H1 (cell line): Measurements from ENCODE around the gene GCH1. TPM values are rescaled to one million over a fixed set of nuclear protein-coding genes. Genes with fewer than 3 reads are reported as not detected.

Source experiments
- CTCF ChIA-PET: fragments of 300-600 bp; sonication (Branson Sonifier 250); formaldehyde crosslinking; loops from one replicate; lab custom pipeline; 2021; ENCODE audit not compliant: partially characterized antibody; lab: Charles Lee
- POLR2A ChIA-PET: fragments of 300-600 bp; sonication (Branson Sonifier 250); formaldehyde crosslinking; loops from one replicate; lab custom pipeline; 2021; ENCODE audit warnings: inconsistent platforms; ENCODE audit not compliant: partially characterized antibody; lab: Charles Lee
- DNase-seq, 2 experiments: peaks; one replicate each; pipeline versions ENCODE4 v3.0.0 to v3.0.0-alpha.2; 2010 to 2022; ENCODE audit warnings: low spot score in 2 of 2, low read depth in 1 of 2, mixed read lengths in 1 of 2
- FAIRE-seq: peaks from 2 replicates; lab custom pipeline; 2011; peaks lifted over from hg19 to GRCh38; lab: Jason Lieb, UNC
- H2AFZ ChIP-seq: 2 replicates; pipeline ENCODE4 v1.8.1; 2012; ENCODE audit warnings: low read length, inconsistent platforms
- H2AK5ac ChIP-seq: 2 replicates; pipeline ENCODE4 v1.6.1; 2013; ENCODE audit warnings: low read depth, low read length
- H2BK120ac ChIP-seq: replicated peaks from 2 replicates; pipeline ENCODE3; 2013; ENCODE audit warnings: low read depth, low read length, inconsistent platforms
- H2BK12ac ChIP-seq: 2 replicates; pipeline ENCODE4 v1.6.1; 2013; ENCODE audit warnings: low read depth, low read length
- H2BK15ac ChIP-seq: 2 replicates; pipeline ENCODE4 v1.6.1; 2013; ENCODE audit warnings: low read length
- H2BK20ac ChIP-seq: 2 replicates; pipeline ENCODE4 v1.6.1; 2013; ENCODE audit warnings: low read length
- H2BK5ac ChIP-seq: 2 replicates; pipeline ENCODE4 v1.6.1; 2013; ENCODE audit warnings: low read depth, low read length
- H3K14ac ChIP-seq: 2 replicates; pipeline ENCODE4 v1.6.1; 2013; ENCODE audit warnings: inconsistent platforms; ENCODE audit not compliant: insufficient read length
- H3K18ac ChIP-seq: 2 replicates; pipeline ENCODE4 v1.6.1; 2013; ENCODE audit warnings: low read length; ENCODE audit errors: extremely low read depth
- H3K23ac ChIP-seq: 2 replicates; pipeline ENCODE4 v1.6.1; 2013; ENCODE audit warnings: inconsistent platforms; ENCODE audit not compliant: insufficient read length
- H3K23me2 ChIP-seq: 2 replicates; pipeline ENCODE4 v1.6.1; 2013; ENCODE audit warnings: low read depth, low read length
- H3K27ac ChIP-seq: 2 replicates; pipeline ENCODE4 v1.6.1; 2011; ENCODE audit warnings: low read depth, low read length, inconsistent platforms
- H3K27me3 ChIP-seq, 4 experiments: replicated peaks in 1 of 4; 1 replicate in 1 of 4; 2 replicates in 3 of 4; pipeline versions ENCODE4 v1.6.1 to v1.8.1; 2011 to 2013; ENCODE audit warnings: low read length in 3 of 4, mild to moderate bottlenecking in 3 of 4, inconsistent platforms in 2 of 4, mixed read lengths in 2 of 4, moderate library complexity in 1 of 4; ENCODE audit not compliant: control insufficient read depth in 3 of 4, insufficient read depth in 3 of 4; ENCODE audit errors: extremely low read depth in 1 of 4
- H3K36me3 ChIP-seq, 4 experiments: 2 replicates each; pipeline versions ENCODE4 v1.6.1 to v1.8.1; 2011 to 2013; ENCODE audit warnings: mild to moderate bottlenecking in 4 of 4, low read length in 3 of 4, moderate library complexity in 2 of 4, control low read depth in 1 of 4, inconsistent platforms in 1 of 4; ENCODE audit not compliant: insufficient read depth in 4 of 4, control insufficient read depth in 2 of 4
- H3K4ac ChIP-seq: replicated peaks from 2 replicates; pipeline ENCODE3; 2013; ENCODE audit warnings: low read length, low read depth, mixed read lengths, inconsistent platforms; ENCODE audit not compliant: insufficient read length
- H3K4me1 ChIP-seq, 4 experiments: replicated peaks in 1 of 4; 1 replicate in 1 of 4; 2 replicates in 3 of 4; pipeline versions ENCODE4 v1.6.1 to v1.8.1; 2011 to 2013; ENCODE audit warnings: low read length in 3 of 4, inconsistent platforms in 2 of 4, mixed read lengths in 1 of 4; ENCODE audit not compliant: insufficient read depth in 4 of 4, control insufficient read depth in 3 of 4
- H3K4me2 ChIP-seq, 2 experiments: 2 replicates each; pipeline versions ENCODE4 v1.6.1 to v1.8.1; 2011 to 2013; ENCODE audit warnings: low read depth in 2 of 2, low read length in 2 of 2, control low read depth in 1 of 2, inconsistent platforms in 1 of 2, mild to moderate bottlenecking in 1 of 2; ENCODE audit not compliant: insufficient read depth in 1 of 2
- H3K4me3 ChIP-seq, 4 experiments: fragments of 200-600, 300-600 bp in 1 of 4; sonication (generic), shearing (Covaris generic), sonication (Bioruptor Twin) in 1 of 4; 2 replicates each; pipeline versions ENCODE4 v1.5.1 to v1.8.1; 2011 to 2016; ENCODE audit warnings: low read length in 4 of 4, low read depth in 3 of 4, control low read depth in 2 of 4, inconsistent platforms in 2 of 4, mild to moderate bottlenecking in 2 of 4, mixed read lengths in 1 of 4, moderate library complexity in 1 of 4; ENCODE audit not compliant: insufficient read depth in 2 of 4; ENCODE audit errors: extremely low read depth in 1 of 4
- H3K56ac ChIP-seq: replicated peaks from 2 replicates; pipeline ENCODE3; 2013; ENCODE audit warnings: low read depth, mild to moderate bottlenecking, mixed read lengths, low read length, inconsistent platforms; ENCODE audit not compliant: insufficient read length
- H3K79me1 ChIP-seq: 2 replicates; pipeline ENCODE4 v1.6.1; 2013; ENCODE audit warnings: low read depth, low read length, control low read depth
- H3K79me2 ChIP-seq, 2 experiments: 2 replicates each; pipeline versions ENCODE4 v1.6.1 to v1.8.1; 2012 to 2013; ENCODE audit warnings: low read length in 2 of 2, mild to moderate bottlenecking in 2 of 2, inconsistent platforms in 1 of 2; ENCODE audit not compliant: insufficient read depth in 2 of 2, control insufficient read depth in 1 of 2
- H3K9ac ChIP-seq, 4 experiments: replicated peaks in 1 of 4; 1 replicate in 1 of 4; 2 replicates in 3 of 4; pipeline versions ENCODE4 v1.6.1 to v1.8.1; 2011 to 2013; ENCODE audit warnings: low read depth in 3 of 4, low read length in 3 of 4, control low read depth in 2 of 4, mild to moderate bottlenecking in 2 of 4, moderate library complexity in 2 of 4, inconsistent platforms in 1 of 4; ENCODE audit errors: extremely low read depth in 1 of 4
- H3K9me3 ChIP-seq, 2 experiments: 2 replicates each; pipeline versions ENCODE4 v1.6.1 to v1.8.1; 2012 to 2013; ENCODE audit warnings: mild to moderate bottlenecking in 2 of 2, moderate library complexity in 2 of 2, control low read depth in 1 of 2, inconsistent platforms in 1 of 2, low read depth in 1 of 2, low read length in 1 of 2, mixed read lengths in 1 of 2; ENCODE audit not compliant: insufficient read depth in 2 of 2
- H4K20me1 ChIP-seq, 2 experiments: replicated peaks in 1 of 2; 2 replicates each; pipeline versions ENCODE3 to v1.8.1; 2011 to 2013; ENCODE audit warnings: inconsistent platforms in 2 of 2, low read length in 2 of 2, mild to moderate bottlenecking in 1 of 2; ENCODE audit not compliant: insufficient read depth in 2 of 2, control insufficient read depth in 1 of 2
- H4K5ac ChIP-seq: 2 replicates; pipeline ENCODE4 v1.6.1; 2013; ENCODE audit warnings: low read length, low read depth, mixed read lengths, inconsistent platforms; ENCODE audit not compliant: insufficient read length
- H4K8ac ChIP-seq: 2 replicates; pipeline ENCODE4 v1.8.0; 2013; ENCODE audit warnings: mild to moderate bottlenecking, moderate library complexity, low read length, inconsistent platforms; ENCODE audit not compliant: insufficient read depth; ENCODE audit errors: extremely low read depth
- H4K91ac ChIP-seq: replicated peaks from 2 replicates; pipeline ENCODE3; 2013; ENCODE audit warnings: low read length, mixed read lengths, inconsistent platforms; ENCODE audit not compliant: insufficient read length
- ATF2 ChIP-seq: IDR thresholded peaks from 2 replicates; pipeline ENCODE4 v1.6.1; 2012; ENCODE audit warnings: low read length, inconsistent platforms
- CTCF ChIP-seq, 3 experiments: IDR thresholded peaks; 1 replicate in 2 of 3; 2 replicates in 1 of 3; pipeline versions ENCODE4 v1.5.1 to v1.6.1; 2011; ENCODE audit warnings: low read length in 3 of 3, mild to moderate bottlenecking in 3 of 3, inconsistent platforms in 2 of 3, low read depth in 1 of 3, moderate library complexity in 1 of 3; ENCODE audit not compliant: insufficient read depth in 1 of 3; ENCODE audit errors: control extremely low read depth in 1 of 3
- JUND ChIP-seq: IDR thresholded peaks from 2 replicates; pipeline ENCODE4 v1.6.1; 2011; ENCODE audit warnings: mild to moderate bottlenecking, improper control_type of control experiment, low read length
- KDM4A ChIP-seq: IDR thresholded peaks from one replicate; pipeline ENCODE4 v1.7.1; 2012; ENCODE audit warnings: low read depth, mild to moderate bottlenecking, moderate library complexity, low read length, inconsistent platforms; ENCODE audit not compliant: severe bottlenecking
- NRF1 ChIP-seq: IDR thresholded peaks from 2 replicates; pipeline ENCODE4 v1.6.1; 2011; ENCODE audit warnings: mild to moderate bottlenecking, low read depth, low read length, improper control_type of control experiment
- SUZ12 ChIP-seq: fragments of 200-600 bp; sonication (generic); IDR thresholded peaks from 2 replicates; pipeline ENCODE4 v1.6.1; 2012; ENCODE audit warnings: mild to moderate bottlenecking, inconsistent platforms, low read length, moderate library complexity, mixed read lengths
- YY1 ChIP-seq: IDR thresholded peaks from 2 replicates; pipeline ENCODE4 v1.6.1; 2011; ENCODE audit warnings: low read depth, mild to moderate bottlenecking, low read length
- WGBS, 2 experiments: shearing (Covaris generic) in 1 of 2; methylation state at CpG; one replicate each; pipeline versions ENCODE4 v1.1.6 to v1.1.7; 2013 to 2015; ENCODE audit warnings: low lambda C conversion rate in 2 of 2, mixed read lengths in 2 of 2, inconsistent platforms in 1 of 2, low coverage in 1 of 2, missing lambda C conversion rate in 1 of 2; ENCODE audit not compliant: insufficient replicate concordance in 2 of 2, insufficient coverage in 1 of 2, insufficient read length in 1 of 2; ENCODE audit errors: extremely low coverage in 1 of 2, missing lambda C conversion rate in 1 of 2; 5-methylcytosine and 5-hydroxymethylcytosine counted together
- polyA plus RNA-seq, 7 experiments: library from polyadenylated mRNA; depleted of rRNA in 3 of 7; stranded (reverse) in 5 of 7; unstranded in 2 of 7; fragments of >200 nt in 5 of 7; fragments of 200-250 nt in 2 of 7; gene quantifications; 1 replicate in 5 of 7; 2 replicates in 1 of 7; 4 replicates in 1 of 7; pipeline versions ENCODE4 v1.2.1 to v1.2.3, GENCODE V29; 2011 to 2013; ENCODE audit warnings: missing spikeins in 2 of 7, mixed read lengths in 2 of 7
- total RNA-seq: library from RNA; stranded (reverse); fragmentation: NEBNext Ultra II Directional; extraction: Animal tissue kit (Norgen Biotek cat#: 25700); gene quantifications from 2 replicates; pipeline ENCODE4 v1.2.1, GENCODE V29; 2021
- TF ChIP-seq, protein P1 (sequence below): IDR thresholded peaks from 2 replicates; pipeline ENCODE4 v1.6.1; 2011; ENCODE audit warnings: low read depth, mild to moderate bottlenecking, low read length; ENCODE audit not compliant: insufficient read depth

The GCH1 gene
- total and polyA plus RNA-seq, 2 of the 8 experiments (the other 6 are each of a cell fraction or from before 2014, with no cell fraction given): 7.3 to 7.9 TPM

- no peak overlapping the region for H3K4ac ChIP-seq
- no peak overlapping the region for H2BK12ac ChIP-seq
- H3K23me2 ChIP-seq: no peaks in the 10 kb centered on the region
- H4K20me1 ChIP-seq: no peaks in the 10 kb centered on the region
- H3K4me2 ChIP-seq: no peak overlapping the region
- no peak overlapping the region for H3K14ac ChIP-seq
- no peak overlapping the region for H4K91ac ChIP-seq
- H3K9me3 ChIP-seq: no peaks in the 10 kb centered on the region
- no peak overlapping the region for H4K5ac ChIP-seq
- H3K4me3 ChIP-seq: no peak overlapping the region
- no peak overlapping the region for H2BK5ac ChIP-seq
- H3K27ac ChIP-seq: no peak overlapping the region
- ChIA-PET CTCF (interaction anchor here (0.6 to 0.7 kb wide), 2 partner anchors 71 to 470 kb away, joined by 3 read pairs; no protein-coding TSS in a partner anchor), POLR2A (interaction anchor here (0.6 kb wide), 2 partner anchors 9 to 142 kb away, joined by 3 read pairs; no protein-coding TSS in a partner anchor)
- WGBS, 2 experiments: 89% methylated on average over 1 of the region's 1 CpG; no CpG with 5 or more reads in 1 of the 2 experiments
- no peak overlapping the region for H2BK20ac ChIP-seq
- no peak overlapping the region for H3K23ac ChIP-seq
- H3K27me3 ChIP-seq: no peaks in the 10 kb centered on the region
- H3K79me1 ChIP-seq: no peaks in the 10 kb centered on the region
- no peak overlapping the region for H3K18ac ChIP-seq
- TF ChIP-seq KDM4A (no peak), ATF2 (no peak), NRF1 (no peak), SUZ12 (no peak), CTCF (IDR thresholded peaks at IDR 0.05; ENCODE audit: control extremely low read depth in 1 of 3, insufficient read depth in 1 of 3, low read depth in 1 of 3, low read length in 3 of 3) (no peak), YY1 (no peak), JUND (no peak)
- TF ChIP-seq, protein P1, sequence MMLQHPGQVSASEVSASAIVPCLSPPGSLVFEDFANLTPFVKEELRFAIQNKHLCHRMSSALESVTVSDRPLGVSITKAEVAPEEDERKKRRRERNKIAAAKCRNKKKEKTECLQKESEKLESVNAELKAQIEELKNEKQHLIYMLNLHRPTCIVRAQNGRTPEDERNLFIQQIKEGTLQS: no peak
- no peak overlapping the region for H4K8ac ChIP-seq
- H3K79me2 ChIP-seq: no peaks in the 10 kb centered on the region
- H2AK5ac ChIP-seq: no peak overlapping the region
- no peaks in the 10 kb centered on the region for H3K4me1 ChIP-seq
- H2BK15ac ChIP-seq: no peak overlapping the region
- H3K9ac ChIP-seq: no peak overlapping the region
- FAIRE-seq: no peak
- H3K56ac ChIP-seq: no peak overlapping the region
- no peak overlapping the region for H2AFZ ChIP-seq
- H3K36me3 ChIP-seq: peaks cover 0 to 3% (median 0%) of the 10 kb centered on the region in 4 experiments; a peak in 2 of 8 replicates
- H2BK120ac ChIP-seq: no peak overlapping the region
- no peak for DNase-seq
These were observed 30.4 kb upstream of the GCH1 start for GRCh38 chr14:54933006-54933405.
